ENCODE results near the gene ITGA1. TPM values are rescaled to one million over a fixed set of nuclear protein-coding genes. Genes with fewer than 3 reads are reported as not detected.

Gene ITGA1
- total RNA-seq, 2 donors from 2014 or later = 0.33 to 3.5 TPM

DNA sequence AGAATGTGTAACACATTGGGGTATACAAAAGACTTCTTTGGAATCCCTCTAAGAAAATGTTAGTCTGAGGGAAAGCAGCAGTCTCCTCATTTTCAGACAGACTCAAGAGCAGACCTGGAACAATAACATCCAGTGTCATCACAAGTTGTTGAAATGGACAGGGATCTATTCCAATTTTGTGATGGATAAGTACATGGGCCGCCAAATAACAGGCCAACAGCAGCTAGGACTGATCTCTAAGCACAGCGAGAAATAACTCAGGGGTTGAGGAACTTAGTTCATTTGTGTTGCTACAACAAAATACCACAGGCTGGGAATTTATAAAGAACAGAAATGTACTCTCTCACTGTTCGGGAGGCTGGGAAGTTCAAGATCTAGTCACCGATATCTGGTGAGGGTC lies 193.8 kb downstream of the ITGA1 start:
- Mint-ChIP-seq H3K36me3 (ENCODE audit: low read depth) (no peaks in the 10 kb centered on the region), H3K9me3 (peaks cover 17% of the 10 kb centered on the region), H3K27me3 (ENCODE audit: insufficient read depth) (peaks cover 7% of the 10 kb centered on the region), H3K4me3 (no peak overlapping the region), H3K27ac (no peak overlapping the region), H3K4me1 (peaks cover 6% of the 10 kb centered on the region)
- Histone ChIP-seq H3K4me1 (ENCODE audit: control insufficient read depth, insufficient read depth, low read length) (no peaks in the 10 kb centered on the region), H3K9ac (ENCODE audit: extremely low read depth, low read length, poor library complexity, severe bottlenecking) (no peak overlapping the region), H3K36me3 (ENCODE audit: control insufficient read depth, insufficient read depth, low read length) (no peaks in the 10 kb centered on the region), H3K4me3 (ENCODE audit: low read length) (no peak overlapping the region), H3K27ac (ENCODE audit: low read depth, low read length) (no peak overlapping the region), H3K27me3 (ENCODE audit: control insufficient read depth, insufficient read depth, low read length, poor library complexity, severe bottlenecking) (no peaks in the 10 kb centered on the region), H3K9me3 (ENCODE audit: control insufficient read depth, low read length) (peaks cover 21% of the 10 kb centered on the region)
- DNase-seq = no peak
- WGBS, 2 experiments (ENCODE audit: insufficient coverage in 1 of 2, insufficient read length in 1 of 2) = 93 to 96% methylated on average over 4 of the region's 4 CpGs
- no peak for TF ChIP-seq CTCF (conservative IDR thresholded peaks at IDR 0.05)

- H3K27me3 Mint-ChIP-seq (ENCODE audit: insufficient read depth) = peaks cover 28% of the 10 kb centered on the region
- peaks cover 21% of the 10 kb centered on the region for H3K27me3 ChIP-seq (ENCODE audit: control insufficient read depth, insufficient read depth, low read length, poor library complexity, severe bottlenecking)
- no peak overlapping the region for H3K4me3 ChIP-seq (ENCODE audit: low read length)
- H3K9me3 ChIP-seq (ENCODE audit: control insufficient read depth, low read length) = no peaks in the 10 kb centered on the region
- H3K36me3 ChIP-seq (ENCODE audit: control insufficient read depth, insufficient read depth, low read length) = no peaks in the 10 kb centered on the region
- no peaks in the 10 kb centered on the region for H3K36me3 Mint-ChIP-seq (ENCODE audit: low read depth)
- H3K4me3 Mint-ChIP-seq = no peak overlapping the region
- WGBS, 2 experiments (ENCODE audit: insufficient coverage in 1 of 2, insufficient read length in 1 of 2) = 83 to 87% methylated on average over 1 to 3 of the region's 3 CpGs
- no peak overlapping the region for H3K27ac ChIP-seq (ENCODE audit: low read depth, low read length)
- no peak overlapping the region for H3K27ac Mint-ChIP-seq
- no peak overlapping the region for H3K9ac ChIP-seq (ENCODE audit: extremely low read depth, low read length, poor library complexity, severe bottlenecking)
- peaks cover 6% of the 10 kb centered on the region for H3K4me1 Mint-ChIP-seq
- no peak for DNase-seq
- no peaks in the 10 kb centered on the region for H3K4me1 ChIP-seq (ENCODE audit: control insufficient read depth, insufficient read depth, low read length)
- TF ChIP-seq CTCF (conservative IDR thresholded peaks at IDR 0.05) = no peak
- no peaks in the 10 kb centered on the region for H3K9me3 Mint-ChIP-seq
These were observed 196.3 kb downstream of the ITGA1 start for GRCh38 chr5:52983731-52984636.

DNA sequence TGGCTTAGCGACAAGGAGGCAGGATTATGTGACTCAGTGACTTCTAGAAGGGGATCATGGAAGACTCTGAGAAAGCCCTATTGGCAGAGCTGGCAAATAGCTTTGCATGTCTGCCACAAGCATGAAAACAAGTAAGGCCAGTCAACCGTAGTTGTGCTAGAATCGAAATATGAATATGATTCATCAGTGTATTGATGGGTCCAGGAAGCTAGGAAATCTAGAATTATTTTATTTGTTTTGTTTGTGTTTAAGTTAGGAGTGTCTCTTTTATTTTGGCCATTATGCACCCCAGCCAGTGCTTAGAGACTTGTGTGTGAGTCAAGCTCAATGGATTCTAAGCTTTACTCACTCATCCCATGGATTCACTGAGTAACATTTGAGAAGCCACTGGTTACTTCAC lies 197.6 kb downstream of the ITGA1 start:
- H3K9ac ChIP-seq (ENCODE audit: extremely low read depth, low read length, poor library complexity, severe bottlenecking) = no peak overlapping the region
- no peak overlapping the region for H3K4me3 ChIP-seq (ENCODE audit: low read length)
- Mint-ChIP-seq H3K4me3 (no peak overlapping the region), H3K4me1 (peaks cover 9% of the 10 kb centered on the region), H3K27me3 (ENCODE audit: insufficient read depth) (peaks cover 38% of the 10 kb centered on the region), H3K9me3 (no peaks in the 10 kb centered on the region), H3K36me3 (ENCODE audit: low read depth) (no peaks in the 10 kb centered on the region), H3K27ac (no peak overlapping the region)
- no peaks in the 10 kb centered on the region for H3K36me3 ChIP-seq (ENCODE audit: control insufficient read depth, insufficient read depth, low read length)
- H3K9me3 ChIP-seq (ENCODE audit: control insufficient read depth, low read length) = no peaks in the 10 kb centered on the region
- H3K27me3 ChIP-seq (ENCODE audit: control insufficient read depth, insufficient read depth, low read length, poor library complexity, severe bottlenecking) = peaks cover 30% of the 10 kb centered on the region
- DNase-seq = no peak
- no peaks in the 10 kb centered on the region for H3K4me1 ChIP-seq (ENCODE audit: control insufficient read depth, insufficient read depth, low read length)
- no peak overlapping the region for H3K27ac ChIP-seq (ENCODE audit: low read depth, low read length)
- no peak for TF ChIP-seq CTCF (conservative IDR thresholded peaks at IDR 0.05)
- 93 to 95% methylated on average over 3 of the region's 3 CpGs for WGBS, 2 experiments (ENCODE audit: insufficient coverage in 1 of 2, insufficient read length in 1 of 2)
